Body of pancreas (tissue), 4 donors: ENCODE measurements around the gene BTBD1. TPM values are rescaled to one million over a fixed set of nuclear protein-coding genes. Genes with fewer than 3 reads are reported as not detected.
A peak's percentile ranks its signal among the peaks of the same experiment; 100 is the strongest.
"Not testable (repeated sequence)": the region's sequence is repeated elsewhere in the genome, so short reads cannot be mapped to it uniquely, and the experiment has no call there.

Experiments
- ATAC-seq: fragments of 150-250 bp; one replicate; pipeline ENCODE4 v1.9.1; 2016
- DNase-seq, 4 donors: peaks; one replicate each; pipeline ENCODE4 v3.0.0-alpha.2; 2019
- H3K27ac ChIP-seq, 4 donors: fragments of 200-600 bp; sonication (generic); 1 replicate in 3 of 4; 2 replicates in 1 of 4; pipeline versions ENCODE4 v1.5.1 to v1.6.1; 2016 to 2019; ENCODE audit warnings: mild to moderate bottlenecking in 1 of 4, mixed read lengths in 1 of 4, moderate library complexity in 1 of 4
- H3K27me3 ChIP-seq, 2 donors: fragments of 200-600 bp; sonication (generic); one replicate each; pipeline ENCODE4 v1.6.0; 2016; ENCODE audit warnings: mild to moderate bottlenecking in 1 of 2
- H3K36me3 ChIP-seq, 2 donors: fragments of 200-600 bp; sonication (generic); replicated peaks in 1 of 2; 2 replicates each; pipeline ENCODE4 v1.5.1; 2016; ENCODE audit warnings: low read depth in 2 of 2; ENCODE audit not compliant: insufficient read depth in 1 of 2
- H3K4me1 ChIP-seq: fragments of 200-600 bp; sonication (generic); one replicate; pipeline ENCODE4 v1.6.0; 2016
- H3K4me3 ChIP-seq, 2 donors: fragments of 200-600 bp; sonication (generic); 1 replicate in 1 of 2; 2 replicates in 1 of 2; pipeline ENCODE4 v1.5.1; 2016 to 2019
- H3K9me3 ChIP-seq, 3 donors: fragments of 200-600 bp; sonication (generic); 1 replicate in 2 of 3; 2 replicates in 1 of 3; pipeline ENCODE4 v1.5.1; 2016
- CTCF ChIP-seq, 7 experiments: fragments of 450-650 bp in 4 of 7; fragments of 200-600 bp in 3 of 7; sonication (generic) in 3 of 7; IDR thresholded peaks; one replicate each; pipeline ENCODE4 v1.5.1; 2016 to 2019; ENCODE audit warnings: antibody characterized with exemption in 7 of 7
- POLR2A ChIP-seq, 3 donors: fragments of 450-650 bp; IDR thresholded peaks; one replicate each; pipeline ENCODE4 v1.6.1; 2016; ENCODE audit warnings: antibody characterized with exemption in 3 of 3, mild to moderate bottlenecking in 2 of 3
- WGBS, 2 donors: methylation state at CpG; one replicate each; pipeline ENCODE4 v1.1.5; 2017; 5-methylcytosine and 5-hydroxymethylcytosine counted together
- intact Hi-C: fragments of 100-400 bp; cut with DNase I; formaldehyde crosslinking; loops from one replicate; pipeline ENCODE4 v1.15.1; 2023
- total RNA-seq, 2 donors: library from RNA; depleted of rRNA; stranded (reverse); fragments of >200 nt; gene quantifications; one replicate each; pipeline ENCODE4 v1.1.0, GENCODE V29; 2016

Gene BTBD1
- total RNA-seq, 2 donors from 2014 or later: 24.4 to 37.9 TPM

DNA sequence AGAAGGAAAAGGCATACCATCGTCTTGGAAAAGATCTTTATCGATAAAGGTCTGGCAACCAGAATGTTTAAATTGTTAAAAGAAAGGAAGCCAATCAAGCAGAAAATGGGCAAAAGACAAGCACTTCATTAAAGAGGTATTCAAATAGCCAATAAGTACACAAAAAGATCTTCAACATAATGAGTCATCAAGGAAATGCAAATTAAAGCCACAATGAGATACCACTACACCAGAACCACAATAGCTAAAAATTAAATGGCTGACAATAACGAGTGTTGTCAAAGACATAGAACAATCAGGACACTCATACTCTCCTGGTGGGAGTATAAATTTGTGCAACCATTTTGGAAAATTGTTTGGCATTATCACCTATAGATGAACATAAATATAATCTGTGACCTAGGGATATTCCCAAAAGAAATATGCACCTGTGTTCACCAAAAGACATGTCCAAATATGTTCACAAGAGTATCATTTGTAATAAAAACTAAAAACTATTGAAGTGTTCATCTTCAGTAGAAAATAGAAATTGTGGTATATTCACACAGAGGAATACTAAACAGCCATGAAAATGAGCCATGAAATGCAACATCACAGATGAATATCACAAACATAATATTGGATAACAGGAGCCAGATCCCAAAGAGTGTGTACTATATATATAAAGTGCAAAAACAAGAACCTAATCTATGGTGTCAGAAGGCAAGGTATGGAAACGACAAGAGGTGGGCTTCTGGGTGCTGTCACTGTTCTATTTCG, 14.4 kb upstream of the BTBD1 start:
- H3K36me3 ChIP-seq: no peaks in the 10 kb centered on the region
- 59 to 67% methylated on average over 5 of the region's 5 CpGs for WGBS, 2 donors
- no peaks in the 10 kb centered on the region for H3K27me3 ChIP-seq
- no peak overlapping the region for H3K27ac ChIP-seq
- ATAC-seq (no peak), DNase-seq (no peak)
- TF ChIP-seq CTCF (IDR thresholded peaks at IDR 0.05) (no peak), POLR2A (IDR thresholded peaks at IDR 0.05) (no peak)
- H3K4me3 ChIP-seq: no peak overlapping the region
- H3K9me3 ChIP-seq: no peaks in the 10 kb centered on the region
- H3K4me1 ChIP-seq: no peaks in the 10 kb centered on the region
- intact Hi-C loops: no loop called here

DNA sequence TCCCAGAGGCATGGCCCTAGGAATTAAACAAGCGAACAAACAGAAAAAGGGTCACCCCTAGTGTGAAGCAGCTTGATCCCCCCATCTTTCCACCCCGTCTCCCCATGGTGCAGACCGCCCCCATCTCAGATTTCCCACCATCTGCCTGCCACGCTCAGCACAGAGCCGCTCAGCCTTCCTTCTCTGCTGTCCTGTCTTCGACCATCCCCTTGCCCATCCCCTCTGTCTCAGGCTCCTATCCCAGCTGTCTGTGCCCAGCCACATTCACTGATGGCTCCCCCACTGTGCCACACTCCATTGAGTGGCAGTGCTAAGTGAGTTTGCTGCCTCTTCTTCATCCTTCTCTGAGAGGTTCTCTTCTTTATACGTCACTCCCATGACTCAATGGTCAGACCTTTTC, 11.7 kb upstream of the BTBD1 start:
- no peaks in the 10 kb centered on the region for H3K9me3 ChIP-seq

GRCh38 chr15:83077491-83078230, 10.6 kb upstream of the BTBD1 start:
- DNase-seq (no peak), ATAC-seq (no peak)
- 48 to 52% methylated on average over 5 of the region's 5 CpGs for WGBS, 2 donors
- H3K9me3 ChIP-seq: no peaks in the 10 kb centered on the region
- no peaks in the 10 kb centered on the region for H3K27me3 ChIP-seq
- no peak overlapping the region for H3K27ac ChIP-seq
- no peak overlapping the region for H3K4me3 ChIP-seq
- intact Hi-C loops: no loop called here
- no peak for TF ChIP-seq POLR2A (IDR thresholded peaks at IDR 0.05)
- TF ChIP-seq CTCF (IDR thresholded peaks at IDR 0.05): no peak
- no peaks in the 10 kb centered on the region for H3K4me1 ChIP-seq
- no peaks in the 10 kb centered on the region for H3K36me3 ChIP-seq

More for the DNA sequence above, 11.7 kb upstream of the BTBD1 start:
- no peaks in the 10 kb centered on the region for H3K4me1 ChIP-seq
- TF ChIP-seq CTCF (IDR thresholded peaks at IDR 0.05) (no peak), POLR2A (IDR thresholded peaks at IDR 0.05) (no peak)
- intact Hi-C loops: no loop called here
- 53 to 59% methylated on average over 7 of the region's 7 CpGs for WGBS, 2 donors
- no peaks in the 10 kb centered on the region for H3K36me3 ChIP-seq
- ATAC-seq (no peak), DNase-seq (no peak)
- H3K4me3 ChIP-seq: no peak overlapping the region
- H3K27me3 ChIP-seq: no peaks in the 10 kb centered on the region
- no peak overlapping the region for H3K27ac ChIP-seq

DNA sequence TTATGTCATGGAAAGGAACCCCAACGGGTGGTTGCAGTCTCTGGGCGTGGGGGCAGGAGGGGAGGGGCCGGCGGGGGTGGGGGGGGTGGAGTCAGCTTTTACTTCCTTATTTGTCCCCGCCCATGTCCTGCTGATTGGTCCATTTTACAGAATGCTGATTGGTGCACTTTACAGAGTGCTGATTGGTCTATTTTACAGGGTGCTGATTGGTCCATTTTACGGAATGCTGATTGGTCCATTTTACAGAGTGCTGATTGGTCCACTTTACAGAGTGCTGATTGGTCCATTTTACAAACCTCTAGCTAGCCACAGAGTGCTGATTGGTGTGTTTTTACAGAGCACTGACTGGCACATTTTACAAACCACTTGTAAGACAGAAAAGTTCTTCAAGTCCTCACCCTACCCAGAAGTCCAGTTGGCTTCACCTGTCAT, 2.2 kb upstream of the BTBD1 start:
- H3K9me3 ChIP-seq, ATAC-seq, H3K27ac ChIP-seq, intact Hi-C loops, DNase-seq, H3K27me3 ChIP-seq, H3K36me3 ChIP-seq, H3K4me3 ChIP-seq: not testable (repeated sequence)
- peaks cover 20% of the 10 kb centered on the region for H3K4me1 ChIP-seq
- WGBS, 2 donors: 63 to 94% methylated on average over 2 to 6 of the region's 6 CpGs

DNA sequence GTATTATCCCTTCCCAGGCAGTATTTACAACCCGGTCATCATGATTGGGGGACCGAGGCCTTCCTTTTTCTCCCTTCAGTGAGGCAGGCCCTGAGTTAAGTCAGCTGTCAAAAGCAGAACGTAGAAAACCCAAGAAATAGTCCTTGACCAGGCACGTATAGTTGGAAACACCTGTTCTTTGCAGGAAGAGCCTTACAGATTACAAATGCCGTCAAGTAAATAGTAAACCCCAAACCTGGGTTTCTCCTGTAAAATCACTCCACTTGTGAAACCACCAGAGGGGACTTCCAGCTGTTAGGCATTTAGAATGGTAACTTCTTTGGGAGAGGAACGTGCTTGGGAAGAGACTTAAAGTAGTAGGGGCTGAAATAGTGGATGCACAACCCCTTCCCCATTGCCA, 1.0 kb upstream of the BTBD1 start:
- intact Hi-C loops: no loop called here
- Histone ChIP-seq H3K9me3 (no peaks in the 10 kb centered on the region), H3K27ac (peak overlapping the region in 2 of 4 donors; percentile 76 to 94), H3K4me3 (no peak overlapping the region), H3K36me3 (no peaks in the 10 kb centered on the region), H3K27me3 (no peaks in the 10 kb centered on the region), H3K4me1 (peaks cover 31% of the 10 kb centered on the region)
- TF ChIP-seq POLR2A (IDR thresholded peaks at IDR 0.05) (no peak), CTCF (IDR thresholded peaks at IDR 0.05) (no peak)
- DNase-seq: no peak
- 79 to 81% methylated on average over 6 of the region's 6 CpGs for WGBS, 2 donors
- ATAC-seq: no peak
